H9 (cell line): ENCODE data around the gene TRAK2. TPM values are rescaled to one million over a fixed set of nuclear protein-coding genes. Genes with fewer than 3 reads are reported as not detected.

ENCODE experiments used
- DNase-seq: peaks from one replicate; pipeline ENCODE4 v3.0.0-alpha.2; 2017
- H2AFZ ChIP-seq: one replicate; pipeline ENCODE4 v1.6.1; 2013; ENCODE audit warnings: mild to moderate bottlenecking, low read length, control low read depth, moderate library complexity
- H2AK5ac ChIP-seq: 2 replicates; pipeline ENCODE4 v1.6.1; 2013; ENCODE audit warnings: low read length, control low read depth, mixed read lengths; ENCODE audit not compliant: insufficient read length
- H2BK120ac ChIP-seq: one replicate; pipeline ENCODE4 v1.6.1; 2013; ENCODE audit warnings: low read depth, mild to moderate bottlenecking, low read length, control low read depth, inconsistent platforms; ENCODE audit not compliant: poor library complexity, severe bottlenecking
- H2BK12ac ChIP-seq: 2 replicates; pipeline ENCODE4 v1.6.1; 2013; ENCODE audit warnings: low read length, control low read depth, mixed read lengths, low read depth; ENCODE audit not compliant: insufficient read length
- H2BK15ac ChIP-seq: 2 replicates; pipeline ENCODE4 v1.6.1; 2013; ENCODE audit warnings: low read depth, low read length, control low read depth
- H2BK20ac ChIP-seq: one replicate; pipeline ENCODE4 v1.6.1; 2013; ENCODE audit warnings: low read depth, mild to moderate bottlenecking, low read length, control low read depth, inconsistent platforms; ENCODE audit not compliant: poor library complexity, severe bottlenecking
- H2BK5ac ChIP-seq: 2 replicates; pipeline ENCODE4 v1.6.1; 2013; ENCODE audit warnings: low read length, control low read depth, mixed read lengths; ENCODE audit not compliant: insufficient read length
- H3K14ac ChIP-seq: 2 replicates; pipeline ENCODE4 v1.6.1; 2013; ENCODE audit warnings: low read length, control low read depth; ENCODE audit not compliant: insufficient read depth
- H3K18ac ChIP-seq: 2 replicates; pipeline ENCODE4 v1.6.1; 2013; ENCODE audit warnings: low read depth, mild to moderate bottlenecking, mixed read lengths, low read length, control low read depth; ENCODE audit not compliant: insufficient read length
- H3K23ac ChIP-seq: 2 replicates; pipeline ENCODE4 v1.6.1; 2013; ENCODE audit warnings: low read length, control low read depth, mixed read lengths, low read depth; ENCODE audit not compliant: insufficient read length
- H3K23me2 ChIP-seq: 2 replicates; pipeline ENCODE4 v1.6.1; 2013; ENCODE audit warnings: low read depth, mild to moderate bottlenecking, mixed read lengths, low read length, control low read depth; ENCODE audit not compliant: insufficient read length, poor library complexity, severe bottlenecking
- H3K27ac ChIP-seq: 2 replicates; pipeline ENCODE4 v1.5.1; 2013; ENCODE audit warnings: low read length, control low read depth, mixed read lengths, low read depth; ENCODE audit not compliant: insufficient read length
- H3K27me3 ChIP-seq: 2 replicates; pipeline ENCODE4 v1.6.1; 2013; ENCODE audit warnings: low read length, control low read depth, inconsistent platforms; ENCODE audit not compliant: insufficient read depth
- H3K4ac ChIP-seq: 2 replicates; pipeline ENCODE4 v1.6.1; 2013; ENCODE audit warnings: low read depth, mild to moderate bottlenecking, control low read depth, inconsistent platforms, low read length, moderate library complexity
- H3K4me1 ChIP-seq: 2 replicates; pipeline ENCODE4 v1.6.1; 2013; ENCODE audit warnings: low read length, control low read depth, inconsistent platforms; ENCODE audit not compliant: insufficient read depth
- H3K4me2 ChIP-seq: 2 replicates; pipeline ENCODE4 v1.6.1; 2013; ENCODE audit warnings: low read length, control low read depth, mixed read lengths; ENCODE audit not compliant: insufficient read length, insufficient read depth
- H3K56ac ChIP-seq: 2 replicates; pipeline ENCODE4 v1.6.1; 2013; ENCODE audit warnings: low read depth, mild to moderate bottlenecking, mixed read lengths, low read length, control low read depth; ENCODE audit not compliant: insufficient read length
- H3K79me1 ChIP-seq: 2 replicates; pipeline ENCODE4 v1.6.1; 2013; ENCODE audit warnings: low read depth, mild to moderate bottlenecking, moderate library complexity, low read length, control low read depth, inconsistent platforms; ENCODE audit not compliant: insufficient read depth, poor library complexity, severe bottlenecking
- H3K79me2 ChIP-seq: 2 replicates; pipeline ENCODE4 v1.6.1; 2013; ENCODE audit warnings: low read length, control low read depth, inconsistent platforms; ENCODE audit not compliant: insufficient read depth
- H3K9ac ChIP-seq: 2 replicates; pipeline ENCODE4 v1.6.1; 2013; ENCODE audit warnings: low read length, control low read depth, mixed read lengths; ENCODE audit not compliant: insufficient read length; ENCODE audit errors: extremely low read depth
- H3K9me3 ChIP-seq: one replicate; pipeline ENCODE4 v1.6.1; 2013; ENCODE audit warnings: low read depth, low read length, inconsistent platforms; ENCODE audit not compliant: control insufficient read depth
- H3T11ph ChIP-seq: one replicate; pipeline ENCODE4 v1.6.1; 2013; ENCODE audit warnings: mild to moderate bottlenecking, low read length, control low read depth, inconsistent platforms
- H4K20me1 ChIP-seq: one replicate; pipeline ENCODE4 v1.6.1; 2013; ENCODE audit not compliant: control insufficient read depth, insufficient read length, insufficient read depth
- H4K5ac ChIP-seq: 2 replicates; pipeline ENCODE4 v1.6.1; 2013; ENCODE audit warnings: low read depth, mild to moderate bottlenecking, mixed read lengths, low read length, control low read depth; ENCODE audit not compliant: insufficient read length
- H4K8ac ChIP-seq: replicated peaks from 2 replicates; pipeline ENCODE4 v1.6.1; 2013; ENCODE audit warnings: low read length, control low read depth, mixed read lengths, low read depth; ENCODE audit not compliant: insufficient read length
- H4K91ac ChIP-seq: 2 replicates; pipeline ENCODE4 v1.6.1; 2013; ENCODE audit warnings: low read depth, mild to moderate bottlenecking, moderate library complexity, mixed read lengths, low read length, control low read depth; ENCODE audit not compliant: insufficient read length
- H3K27ac Mint-ChIP-seq, 3 experiments: 2 replicates in 2 of 3; 3 replicates in 1 of 3; pipeline ENCODE4 v1.8.0; 2020 to 2021; ENCODE audit warnings: mixed read lengths in 3 of 3, mild to moderate bottlenecking in 1 of 3, moderate library complexity in 1 of 3
- H3K27me3 Mint-ChIP-seq: 2 replicates; pipeline ENCODE4 v1.8.0; 2021; ENCODE audit warnings: low read depth, mild to moderate bottlenecking, moderate library complexity, mixed read lengths
- H3K36me3 Mint-ChIP-seq, 3 experiments: 2 replicates in 2 of 3; 3 replicates in 1 of 3; pipeline ENCODE4 v1.8.0; 2020 to 2021; ENCODE audit warnings: low read depth in 3 of 3, mixed read lengths in 3 of 3; ENCODE audit not compliant: insufficient read depth in 1 of 3
- H3K4me1 Mint-ChIP-seq, 2 experiments: 2 replicates each; pipeline ENCODE4 v1.8.0; 2020; ENCODE audit warnings: mixed read lengths in 2 of 2
- H3K4me3 Mint-ChIP-seq, 2 experiments: 2 replicates in 1 of 2; 3 replicates in 1 of 2; pipeline ENCODE4 v1.8.0; 2020 to 2021; ENCODE audit warnings: mild to moderate bottlenecking in 2 of 2, mixed read lengths in 2 of 2, moderate library complexity in 1 of 2
- H3K9me3 Mint-ChIP-seq, 2 experiments: 2 replicates in 1 of 2; 3 replicates in 1 of 2; pipeline ENCODE4 v1.8.0; 2020; ENCODE audit warnings: mild to moderate bottlenecking in 2 of 2, mixed read lengths in 2 of 2, moderate library complexity in 1 of 2
- WGBS: extraction: QIAGEN DNeasy Blood & Tissue Kit; methylation state at CpG from one replicate; pipeline ENCODE4 v1.1.7; 2013; ENCODE audit warnings: missing lambda C conversion rate, low lambda C conversion rate, mixed read lengths; ENCODE audit not compliant: insufficient read length; ENCODE audit errors: extremely low coverage; 5-methylcytosine and 5-hydroxymethylcytosine counted together
- total RNA-seq: library from RNA; stranded (reverse); gene quantifications from 2 replicates; pipeline ENCODE4 v1.2.1, GENCODE V29; 2021
- TF ChIP-seq, protein P1 (sequence below): fragments of 200-600 bp; sonication (generic); conservative IDR thresholded peaks from 3 replicates; pipeline ENCODE4 v1.8.0; 2021; ENCODE audit warnings: antibody characterized with exemption, mild to moderate bottlenecking

The TRAK2 gene
- total RNA-seq, 1 experiment from 2014 or later = 14.2 TPM

DNA sequence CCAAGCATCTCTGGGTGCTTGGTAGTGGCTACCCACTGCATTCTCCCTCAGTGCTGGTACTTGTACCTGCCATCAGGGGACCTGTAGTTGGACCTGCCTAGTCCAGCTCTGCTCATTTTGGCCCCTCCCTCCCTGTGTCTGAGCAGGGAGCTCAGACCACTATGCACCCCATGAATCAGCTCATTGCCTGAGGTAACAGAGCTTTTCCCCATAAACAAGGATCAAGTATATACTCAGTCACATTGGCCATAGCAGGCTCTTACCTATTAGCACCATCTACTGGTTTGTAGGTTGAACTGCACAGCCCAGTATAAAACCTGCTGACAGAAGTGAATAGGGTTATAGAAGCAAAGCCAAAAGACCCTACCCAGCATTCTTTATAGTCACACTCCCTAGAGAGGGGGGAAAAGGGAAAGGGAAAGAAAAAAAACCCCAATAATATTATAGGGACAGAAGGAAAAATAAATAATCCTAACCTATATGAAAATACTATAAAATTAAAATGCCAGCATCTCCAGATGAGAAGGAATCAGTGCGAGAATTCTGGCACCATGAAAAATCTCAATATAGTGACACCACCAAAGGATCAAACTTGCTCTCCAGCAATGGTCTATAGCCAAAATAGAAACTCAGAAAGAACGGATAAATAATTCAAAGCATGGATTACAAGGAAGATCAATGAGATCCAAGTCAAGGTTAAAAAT is 87.2 kb downstream of the TRAK2 start:
- Histone ChIP-seq H3K18ac (no peak overlapping the region), H4K91ac (no peak overlapping the region), H3K56ac (no peak overlapping the region), H2BK120ac (no peak overlapping the region), H3K79me2 (no peaks in the 10 kb centered on the region), H3T11ph (no peak overlapping the region), H3K79me1 (no peaks in the 10 kb centered on the region), H3K4me1 (no peaks in the 10 kb centered on the region), H3K14ac (no peak overlapping the region), H2AFZ (no peak overlapping the region), H4K8ac (no peak overlapping the region), H3K23ac (no peak overlapping the region), H3K4ac (no peak overlapping the region), H3K27ac (no peak overlapping the region), H4K5ac (no peak overlapping the region), H3K4me2 (no peak overlapping the region), H2BK5ac (no peak overlapping the region), H3K27me3 (no peaks in the 10 kb centered on the region), H4K20me1 (no peaks in the 10 kb centered on the region), H3K23me2 (no peaks in the 10 kb centered on the region), H3K9ac (no peak overlapping the region), H2AK5ac (no peak overlapping the region), H2BK20ac (no peak overlapping the region), H2BK15ac (no peak overlapping the region), H3K9me3 (no peaks in the 10 kb centered on the region), H2BK12ac (no peak overlapping the region)
- DNase-seq = peak; percentile 47
- Mint-ChIP-seq H3K4me3 (no peak overlapping the region), H3K27ac (no peak overlapping the region), H3K36me3 (peaks cover 2 to 8% (median 5%) of the 10 kb centered on the region in 3 experiments; a peak in 6 of 7 replicates), H3K27me3 (no peaks in the 10 kb centered on the region), H3K4me1 (no peaks in the 10 kb centered on the region; a peak in 1 of 4 replicates), H3K9me3 (peaks cover 0 to 13% of the 10 kb centered on the region in 2 experiments; a peak in 3 of 5 replicates)
- TF ChIP-seq, protein P1, sequence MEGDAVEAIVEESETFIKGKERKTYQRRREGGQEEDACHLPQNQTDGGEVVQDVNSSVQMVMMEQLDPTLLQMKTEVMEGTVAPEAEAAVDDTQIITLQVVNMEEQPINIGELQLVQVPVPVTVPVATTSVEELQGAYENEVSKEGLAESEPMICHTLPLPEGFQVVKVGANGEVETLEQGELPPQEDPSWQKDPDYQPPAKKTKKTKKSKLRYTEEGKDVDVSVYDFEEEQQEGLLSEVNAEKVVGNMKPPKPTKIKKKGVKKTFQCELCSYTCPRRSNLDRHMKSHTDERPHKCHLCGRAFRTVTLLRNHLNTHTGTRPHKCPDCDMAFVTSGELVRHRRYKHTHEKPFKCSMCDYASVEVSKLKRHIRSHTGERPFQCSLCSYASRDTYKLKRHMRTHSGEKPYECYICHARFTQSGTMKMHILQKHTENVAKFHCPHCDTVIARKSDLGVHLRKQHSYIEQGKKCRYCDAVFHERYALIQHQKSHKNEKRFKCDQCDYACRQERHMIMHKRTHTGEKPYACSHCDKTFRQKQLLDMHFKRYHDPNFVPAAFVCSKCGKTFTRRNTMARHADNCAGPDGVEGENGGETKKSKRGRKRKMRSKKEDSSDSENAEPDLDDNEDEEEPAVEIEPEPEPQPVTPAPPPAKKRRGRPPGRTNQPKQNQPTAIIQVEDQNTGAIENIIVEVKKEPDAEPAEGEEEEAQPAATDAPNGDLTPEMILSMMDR = peak; percentile 92
- WGBS = no CpG with 5 or more reads among the region's 2 CpGs
